Measurements from ENCODE around the gene LTA.
"Not testable (repeated sequence)": the region's sequence is repeated elsewhere in the genome, so short reads cannot be mapped to it uniquely, and the experiment has no call there.

The LTA gene

DNA sequence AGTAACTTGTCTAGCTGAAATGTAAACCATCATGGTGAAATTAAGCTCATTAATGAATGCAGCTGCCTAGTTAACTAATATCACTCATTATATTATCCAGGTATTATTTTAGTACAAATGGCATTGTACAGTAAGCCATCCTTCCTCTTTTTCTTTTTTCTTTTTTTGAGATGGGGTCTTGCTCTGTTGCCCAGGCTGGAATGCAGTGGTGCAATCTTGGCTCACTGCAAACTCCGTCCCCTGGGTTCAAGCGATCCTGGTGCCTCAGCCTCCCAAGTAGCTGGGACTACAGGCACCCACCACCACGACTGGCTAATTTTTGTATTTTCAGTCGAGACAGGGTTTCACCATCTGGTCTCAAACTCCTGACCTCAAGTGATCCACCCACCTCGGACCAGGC is 18.6 kb downstream of the LTA start:
- not testable (repeated sequence) for DNase-seq

DNA sequence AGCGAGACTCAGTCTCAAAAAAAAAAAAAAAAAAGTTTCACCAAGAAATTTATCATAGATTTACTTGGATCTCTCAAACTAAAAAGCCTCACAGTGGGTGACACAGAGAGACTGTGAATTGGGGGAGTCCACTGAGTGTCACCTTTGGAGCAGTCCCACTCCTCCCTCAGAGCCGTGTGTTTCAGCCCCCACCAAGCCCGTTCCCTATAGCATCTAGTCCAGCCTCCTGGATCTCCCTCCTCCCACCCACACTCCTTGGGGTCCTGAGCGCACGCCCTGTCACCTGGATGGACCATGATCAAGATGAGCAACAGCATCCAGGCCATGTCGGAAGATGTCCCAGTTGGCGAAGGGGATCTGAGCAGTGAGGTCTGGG is 20.3 kb downstream of the LTA start:
- DNase-seq = no peak

DNA sequence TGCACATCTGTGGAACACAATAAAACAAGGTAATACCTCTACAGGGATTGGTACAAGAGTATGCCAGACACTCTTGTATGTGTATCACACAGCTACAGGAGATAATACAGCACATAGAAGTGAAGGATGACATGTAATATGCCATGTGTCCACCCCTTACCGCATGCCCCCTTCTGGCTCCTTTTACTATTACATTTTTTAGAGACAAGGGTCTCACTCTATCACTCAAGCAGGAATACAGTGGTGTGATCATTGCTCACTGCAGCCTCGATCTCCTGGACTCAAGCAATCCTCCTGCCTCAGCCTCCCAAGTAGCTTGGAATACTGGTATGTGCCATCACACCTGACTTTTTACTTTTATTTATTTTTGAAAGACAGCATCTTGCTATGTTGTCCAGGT is 24.9 kb downstream of the LTA start:
- peak; percentile 82 for DNase-seq

DNA sequence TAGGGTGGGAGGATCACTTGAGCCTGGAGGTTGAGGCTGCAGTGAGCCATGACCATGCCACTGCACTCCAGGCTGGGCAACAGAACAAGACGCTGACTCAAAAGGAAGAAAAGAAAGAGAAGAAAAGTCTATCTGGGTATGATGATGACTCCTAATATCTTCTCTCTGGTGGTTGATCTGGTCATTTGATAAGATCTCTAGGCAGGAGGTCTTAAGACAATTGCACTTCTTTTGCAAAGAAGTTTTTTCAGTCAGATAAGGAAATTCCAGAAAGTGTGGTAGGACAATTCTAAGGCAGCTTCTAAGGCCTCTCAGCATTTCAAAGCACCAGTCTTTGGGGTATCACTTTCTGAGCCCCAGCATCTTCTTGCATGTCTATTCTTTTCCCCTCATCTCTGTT is 35.2 kb downstream of the LTA start:
- no peak for DNase-seq

DNA sequence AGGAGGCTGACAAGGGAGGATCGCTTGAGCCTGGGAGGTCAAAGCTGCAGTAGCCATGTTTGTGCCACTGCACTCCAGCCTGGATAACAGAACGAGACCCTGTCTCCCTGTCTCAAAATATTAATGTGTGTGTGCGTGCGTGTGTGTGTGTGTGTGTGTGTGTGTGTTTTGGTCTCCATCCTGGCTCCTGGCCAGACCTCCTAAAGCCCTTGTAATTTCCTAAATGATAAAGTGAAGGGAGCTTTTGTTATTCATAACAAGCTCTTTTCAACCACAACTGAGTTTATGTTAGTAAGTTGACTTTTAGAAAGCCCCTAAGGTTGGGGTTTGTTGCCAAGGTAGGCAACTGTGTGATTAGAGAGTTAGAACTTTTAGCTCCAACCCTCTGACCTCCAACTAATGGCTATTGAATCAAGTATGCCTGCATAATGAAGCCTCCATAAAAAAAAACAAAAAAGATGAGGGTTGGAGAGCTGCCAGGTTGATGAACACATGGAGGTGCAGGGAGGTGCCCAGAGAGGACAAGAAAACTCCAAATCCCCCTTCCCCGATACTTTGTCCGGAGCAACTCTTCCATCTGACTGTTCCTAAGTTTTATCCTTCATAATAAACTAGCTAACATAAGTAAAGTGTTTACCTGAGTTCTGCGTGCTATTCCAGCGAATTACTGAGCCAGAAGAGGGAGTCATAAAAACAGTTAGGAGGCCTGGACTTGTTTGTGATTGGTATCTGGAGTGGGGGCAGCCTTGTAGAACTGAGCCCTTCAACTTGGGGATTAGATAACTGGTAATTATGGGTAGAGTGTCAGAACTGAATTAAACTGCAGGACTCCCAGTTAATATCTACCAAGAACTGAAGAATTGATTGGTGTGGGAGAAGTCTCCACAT is 37.7 kb downstream of the LTA start:
- DNase-seq = peak; percentile 53

DNA sequence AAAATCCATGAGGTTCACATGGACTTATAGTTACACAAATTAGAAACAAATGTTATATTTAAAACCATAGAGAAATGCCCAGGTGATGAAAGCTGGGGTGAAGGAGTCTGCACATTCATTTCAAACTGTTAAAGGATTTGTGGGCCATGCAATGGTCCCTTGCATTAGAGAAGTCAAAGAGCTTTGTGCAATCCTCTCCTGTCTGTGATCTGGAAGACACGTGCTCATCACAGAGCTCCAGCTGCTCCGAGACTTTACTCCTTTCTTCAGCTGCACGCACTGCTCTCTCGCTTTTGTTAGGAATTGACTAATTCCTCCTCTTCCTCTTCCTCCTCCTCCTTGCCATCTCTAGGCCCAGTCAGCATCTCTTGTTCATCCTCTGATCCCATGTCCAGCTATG is 38.9 kb downstream of the LTA start:
- no peak for DNase-seq

DNA sequence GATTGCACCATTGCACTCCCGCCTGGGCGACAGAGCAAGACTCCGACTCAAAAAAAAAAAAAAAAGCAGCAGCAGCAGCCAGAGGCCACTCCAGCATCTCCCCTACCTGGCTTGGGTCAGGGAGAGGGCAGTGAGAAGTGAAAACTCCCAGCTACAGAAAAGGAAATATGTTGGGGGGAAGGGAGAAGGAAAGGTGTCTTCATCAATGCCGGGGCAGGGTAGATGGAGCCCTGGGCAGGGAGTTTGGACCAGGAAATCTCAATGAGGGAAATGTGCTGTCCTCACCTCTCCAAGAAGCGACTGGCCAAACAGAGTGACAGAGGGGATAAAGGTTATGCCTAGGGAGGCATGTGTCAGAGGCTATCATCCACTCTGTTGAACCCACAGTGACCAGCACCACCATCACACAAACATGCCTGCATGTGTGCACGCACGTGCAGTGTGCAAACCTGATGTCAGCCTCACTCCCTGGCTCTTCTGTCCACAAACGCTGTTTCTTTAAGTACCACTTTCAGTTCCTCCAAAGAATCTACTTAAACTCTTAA is 42.1 kb downstream of the LTA start:
- DNase-seq = no peak

DNA sequence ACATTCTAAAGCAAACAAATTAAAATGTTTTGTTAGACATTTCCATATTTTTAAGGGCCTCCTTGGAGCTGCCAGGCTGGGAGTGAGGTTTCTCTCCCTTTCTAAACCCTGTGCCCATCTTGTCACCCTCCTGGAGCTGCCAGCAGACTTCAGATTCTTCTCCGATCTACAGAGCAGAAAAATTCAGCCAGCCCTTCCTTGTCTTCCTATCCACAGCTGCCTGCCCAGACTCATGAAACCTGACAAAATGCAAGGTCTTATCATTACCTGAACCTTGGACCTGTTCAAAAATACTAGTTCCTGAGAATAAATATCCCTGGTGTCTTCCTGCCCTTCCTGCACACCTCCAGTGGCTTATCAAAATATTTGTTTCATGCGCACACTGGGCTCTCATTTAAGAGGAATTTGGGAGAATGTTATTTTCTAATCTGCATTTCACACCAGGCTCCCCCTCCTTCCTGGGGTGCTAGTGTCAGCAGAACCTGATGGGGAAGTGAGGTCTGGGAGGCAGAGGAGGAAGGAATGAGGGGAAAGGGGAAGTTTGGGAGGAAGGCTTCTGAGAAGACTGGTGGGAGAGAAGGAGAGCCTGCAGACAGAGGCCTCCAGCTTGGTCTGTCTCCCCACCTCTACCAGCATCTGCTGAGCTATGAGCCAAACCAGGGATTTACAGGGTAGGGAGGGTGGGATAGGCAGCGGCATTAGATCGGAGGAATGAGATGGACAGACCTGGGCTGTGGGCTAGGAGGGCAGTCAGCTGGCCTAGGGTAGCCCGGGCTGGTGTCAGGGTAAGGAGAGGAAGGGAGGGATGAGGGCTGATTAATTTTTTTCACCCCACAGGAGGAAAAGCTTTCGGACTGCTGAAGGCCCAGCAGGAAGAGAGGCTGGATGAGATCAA is 42.8 kb downstream of the LTA start, which contains the start of gene AIF1:
AIF1 (plus strand) TSS at position 551 of the 895 bp plus-strand sequence; CDS start at position 647, 96 bp downstream.
- DNase-seq = peak; percentile 71

DNA sequence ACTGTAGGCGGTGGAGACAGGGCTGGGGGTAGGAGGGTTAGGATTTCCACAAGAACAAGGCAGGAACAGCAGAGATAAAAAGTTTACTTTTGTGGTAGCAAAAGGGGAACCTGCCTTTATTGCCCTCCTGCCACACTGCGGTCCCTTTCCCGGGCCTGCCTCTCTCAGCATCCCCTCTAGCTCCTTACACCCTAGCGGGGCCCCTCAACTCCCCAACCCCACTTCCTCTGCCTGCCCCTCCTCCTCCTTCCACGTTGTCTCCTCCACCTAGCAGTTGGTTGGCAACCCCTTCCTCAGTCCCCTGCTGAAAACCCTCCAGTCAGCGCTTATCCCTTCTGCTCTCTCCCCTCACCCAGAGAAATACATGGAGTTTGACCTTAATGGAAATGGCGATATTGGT is 43.7 kb downstream of the LTA start:
- DNase-seq = peak; percentile 84

DNA sequence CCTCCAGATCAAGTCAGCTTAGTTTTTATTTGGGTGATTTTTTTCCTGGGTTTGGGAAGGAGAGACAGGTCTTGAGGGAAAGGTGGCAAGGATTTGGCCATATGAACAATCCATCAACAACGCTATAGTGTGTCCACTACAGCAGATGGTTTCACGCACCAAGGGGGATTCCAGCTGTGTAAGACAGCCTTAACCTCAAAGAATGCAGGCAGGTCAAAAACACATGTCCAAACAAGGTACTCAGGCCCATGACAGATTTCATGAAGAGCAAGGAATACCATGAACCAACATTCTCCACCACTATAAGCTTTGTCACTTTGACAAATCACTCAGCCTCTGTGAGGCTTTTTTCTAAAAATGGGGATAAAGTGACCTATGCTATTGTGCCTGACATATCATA is 44.9 kb downstream of the LTA start:
- DNase-seq = no peak

DNA sequence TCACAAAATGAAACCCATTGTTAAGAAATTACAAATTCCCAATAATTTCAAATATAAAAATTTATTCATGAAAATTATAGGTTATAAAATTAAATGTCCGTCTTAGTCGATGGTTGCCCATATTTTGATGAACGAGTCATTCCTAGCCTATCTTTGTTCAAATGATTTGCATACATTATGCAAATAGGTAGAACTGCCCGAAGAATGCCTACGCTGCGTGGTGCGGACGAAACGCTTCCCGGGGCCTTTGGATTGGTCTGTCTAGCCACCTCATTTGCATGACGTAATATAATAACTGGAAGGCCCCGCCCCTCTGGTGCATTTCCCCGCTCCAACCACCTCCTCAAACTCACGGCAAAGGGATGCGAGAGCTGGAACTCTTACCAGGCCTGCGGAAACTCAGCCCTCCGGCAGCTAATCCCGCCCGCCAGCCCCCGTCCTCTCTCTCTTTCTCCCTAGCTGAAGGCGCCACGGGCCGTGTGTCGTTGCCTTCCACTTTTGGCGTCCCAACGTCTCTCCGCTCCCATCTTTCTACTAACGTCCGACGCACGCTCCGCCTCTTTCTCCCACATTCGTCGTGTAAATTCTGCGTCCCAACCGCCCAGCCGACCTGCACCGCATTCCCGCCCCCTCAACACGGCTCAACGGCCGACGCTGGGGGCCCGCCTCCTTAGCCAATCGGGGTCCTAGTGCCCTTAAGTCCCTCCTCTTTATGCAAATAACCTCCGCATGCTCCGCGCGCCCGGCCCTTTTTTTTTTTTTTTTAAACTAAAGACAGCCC is 47.9 kb downstream of the LTA start:
- peak; percentile 100 for DNase-seq

DNA sequence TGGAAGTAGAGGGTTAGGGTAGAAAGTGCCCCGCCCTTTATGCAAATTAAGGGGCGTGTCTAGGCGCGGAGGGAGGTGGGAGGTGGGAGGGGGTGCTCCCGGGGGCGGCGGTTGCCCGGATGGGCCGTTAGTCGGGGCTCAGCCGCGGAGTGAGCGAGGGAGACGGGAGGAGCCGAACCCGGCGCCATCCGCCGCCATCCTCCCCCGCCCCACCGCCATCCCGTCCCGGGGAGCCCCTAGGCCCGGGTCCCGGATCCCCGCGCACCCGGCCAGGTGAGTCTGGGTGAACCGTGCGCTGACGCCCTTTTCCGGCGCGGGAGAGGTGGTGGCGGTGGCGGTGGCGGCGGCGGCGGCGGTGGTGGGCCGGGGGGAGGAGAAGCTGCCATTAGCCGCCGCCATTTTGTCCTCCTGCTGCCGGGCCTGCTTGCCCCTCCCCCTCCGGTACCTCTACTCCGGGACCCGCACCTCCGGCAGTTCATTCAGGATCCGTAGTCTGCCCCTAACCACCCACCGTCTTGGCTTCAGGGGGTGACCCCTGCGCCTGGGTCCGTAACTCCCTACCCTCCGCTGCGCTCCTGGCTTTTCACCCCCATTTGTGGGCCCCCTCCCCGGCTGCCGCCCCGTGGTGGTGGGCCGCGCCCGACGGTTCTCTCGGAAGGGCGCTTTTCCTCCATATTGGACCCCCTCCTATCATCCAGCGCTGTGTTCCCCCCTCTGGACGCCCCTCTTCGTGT is 48.7 kb downstream of the LTA start, which contains the start of gene PRRC2A:
PRRC2A (plus strand) TSS at position 130 of the 734 bp plus-strand sequence. CDS start 2,075 bp downstream, outside the sequence.
- DNase-seq = peak; percentile 93

DNA sequence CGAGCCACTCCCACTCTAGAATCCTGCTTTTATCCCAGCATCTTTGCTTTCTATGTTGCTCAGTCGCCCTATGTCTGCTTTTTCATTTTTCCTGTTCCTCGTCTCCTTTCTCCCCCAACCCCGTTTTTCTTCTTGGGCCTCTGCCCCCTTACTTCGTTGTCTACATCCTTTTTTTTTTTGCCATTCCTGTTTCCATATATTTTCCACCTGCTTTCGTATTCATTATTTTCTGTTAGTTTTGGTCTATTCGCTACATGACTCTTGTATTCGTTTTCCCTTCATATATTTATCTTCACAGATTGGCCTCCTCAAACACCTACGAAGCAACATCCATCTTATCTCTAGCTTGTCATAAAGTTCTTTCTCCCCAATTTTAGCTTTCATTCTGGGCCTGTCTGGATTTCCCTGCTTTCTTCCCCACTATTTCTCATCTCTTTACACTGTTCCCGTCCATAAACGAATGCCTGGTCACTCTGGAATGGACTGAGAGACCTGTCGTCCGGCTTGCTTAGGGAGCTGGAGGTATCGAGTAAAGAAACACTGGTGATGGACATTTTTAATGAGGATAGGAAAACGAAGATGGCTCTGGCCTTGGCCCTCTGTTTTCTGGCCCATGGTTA is 49.3 kb downstream of the LTA start:
- DNase-seq = peak; percentile 58

DNA sequence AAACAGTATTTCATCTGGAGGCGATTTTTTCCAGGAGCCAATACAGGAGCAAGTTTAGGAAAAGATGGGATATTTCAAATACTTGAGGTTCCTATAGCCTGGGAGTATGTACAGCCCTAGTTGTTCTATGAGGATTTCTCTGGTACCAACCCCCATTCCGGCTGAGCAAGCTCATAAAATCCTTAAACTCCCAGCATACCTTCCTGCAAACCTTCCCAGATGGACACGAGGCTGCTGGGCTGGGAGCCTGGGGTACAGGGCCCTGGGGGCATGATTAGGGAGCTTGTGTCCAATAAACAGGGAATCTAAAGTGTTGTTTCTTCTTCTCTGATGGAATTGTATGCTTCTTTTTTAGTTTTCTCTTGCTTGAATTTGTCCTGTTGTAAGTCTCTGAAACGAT is 49.9 kb downstream of the LTA start:
- DNase-seq = no peak

DNA sequence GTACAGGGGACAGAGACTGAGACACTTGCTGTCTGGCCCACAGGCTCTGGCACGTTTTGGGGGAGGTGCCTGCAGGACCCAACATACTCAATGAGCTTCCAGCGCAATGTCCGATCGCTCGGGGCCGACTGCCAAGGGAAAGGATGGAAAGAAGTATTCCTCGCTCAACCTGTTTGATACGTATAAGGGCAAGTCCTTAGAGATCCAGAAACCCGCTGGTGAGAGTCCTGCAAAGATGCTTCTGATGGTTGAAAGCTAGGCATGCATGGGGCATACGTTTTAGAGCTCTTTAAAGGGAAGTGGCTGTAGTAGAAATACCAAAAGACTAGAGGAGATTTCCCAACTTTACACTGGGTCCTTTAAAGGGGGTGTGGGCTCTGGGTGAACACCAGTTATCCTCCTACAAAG is 50.6 kb downstream of the LTA start:
- DNase-seq = no peak
